GM19328 (cell line): ENCODE measurements around the gene APOL3.
"Not testable (repeated sequence)": the region's sequence is repeated elsewhere in the genome, so short reads cannot be mapped to it uniquely, and the experiment has no call there.

ENCODE experiments used
- ATAC-seq: cut with Tn5 transposase; IDR thresholded peaks from one replicate; pipeline ENCODE4 v1.9.1; 2021; ENCODE audit warnings: mild to moderate bottlenecking, moderate library complexity; ENCODE audit not compliant: unreplicated experiment

APOL3 gene

DNA sequence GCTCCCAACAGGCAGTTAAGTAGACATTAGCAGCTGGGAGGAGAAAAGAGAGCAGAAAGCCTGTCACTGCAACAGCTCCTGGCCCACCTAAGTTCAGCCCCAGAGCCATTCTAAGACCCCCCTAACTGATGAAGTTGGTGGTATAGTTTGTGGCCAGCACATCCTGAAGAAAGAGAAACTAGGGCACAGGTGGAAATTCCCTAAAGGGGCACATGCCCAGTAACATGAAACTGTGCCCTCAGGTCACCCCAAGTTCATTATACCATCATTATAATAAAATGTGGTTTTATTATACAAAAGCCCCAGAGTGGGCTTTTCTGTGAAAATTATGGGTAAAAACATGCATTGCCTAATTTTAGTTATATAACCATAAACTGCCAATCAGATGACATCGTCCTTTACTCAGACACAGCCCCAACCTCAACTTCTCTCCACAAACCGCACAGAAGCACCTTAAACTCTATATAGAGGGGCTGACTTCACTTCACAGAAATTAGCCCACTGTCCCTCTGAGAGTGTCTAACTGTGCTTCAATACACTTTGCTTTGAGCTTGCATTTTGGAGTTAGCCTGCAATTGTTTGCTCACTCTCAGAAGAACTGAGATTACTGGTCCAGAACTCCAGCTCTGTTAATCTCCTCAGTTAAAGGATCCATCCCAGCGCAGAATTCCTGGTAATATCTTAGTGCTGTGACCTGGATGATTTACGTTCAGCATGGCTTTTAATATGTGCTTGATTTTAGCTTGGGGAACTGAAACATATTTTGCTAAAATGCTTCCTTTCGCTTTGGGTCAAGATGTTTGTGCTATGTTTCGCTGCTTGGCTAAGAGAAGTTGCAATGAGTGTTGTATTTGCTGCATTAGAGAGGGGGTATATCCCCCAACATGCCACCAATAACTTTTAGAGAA is 1.8 kb upstream of the APOL3 start:
- ATAC-seq, result no peak

GRCh38 chr22:36161793-36162126 is 1.2 kb upstream of the APOL3 start:
- ATAC-seq, result not testable (repeated sequence)

DNA sequence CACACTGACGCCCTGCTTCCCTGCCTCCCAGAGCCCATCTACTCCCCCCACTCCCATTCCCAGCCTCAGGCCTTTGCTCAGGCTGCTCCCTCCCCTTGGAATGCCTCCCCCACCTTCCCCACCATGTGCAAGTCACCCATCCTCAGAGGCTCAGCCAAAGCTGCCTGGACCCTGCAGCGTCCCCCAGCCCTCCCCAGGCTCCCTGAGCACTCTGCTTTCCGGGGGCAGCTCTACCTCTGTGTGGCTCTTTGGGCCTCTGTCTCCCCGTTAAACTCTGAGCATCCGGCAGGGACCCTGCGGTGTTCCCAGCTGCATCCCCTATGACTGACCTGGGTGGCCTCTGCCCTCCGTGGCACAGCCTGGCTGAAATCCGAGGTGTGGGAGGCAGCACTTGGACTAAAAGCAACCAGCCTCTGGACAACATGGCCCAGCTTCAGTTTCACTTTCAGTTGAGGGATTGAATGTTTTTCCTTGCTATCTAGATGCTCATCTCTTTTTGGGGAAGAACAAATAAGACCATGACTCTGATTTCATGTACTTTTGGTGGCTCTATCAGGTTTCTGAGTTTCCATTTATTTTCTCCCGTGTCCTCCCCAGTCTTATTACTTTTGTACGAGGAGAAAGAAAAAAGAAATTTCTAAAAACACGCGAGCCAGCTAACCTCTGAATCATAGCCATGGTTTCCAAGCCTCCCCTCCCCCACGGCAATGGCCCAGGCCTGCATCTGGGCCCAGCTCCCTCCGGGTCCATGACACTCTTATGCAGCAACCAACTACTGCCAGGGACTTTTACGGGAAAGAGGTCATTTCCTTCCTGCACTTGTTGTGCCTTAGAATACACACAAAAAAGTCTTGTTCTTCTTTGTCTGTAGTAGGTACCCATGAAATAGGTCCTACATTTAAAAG is 3.8 kb downstream of the APOL3 start:
- no peak for ATAC-seq

GRCh38 chr22:36156119-36156514 is 4.4 kb downstream of the APOL3 start:
- ATAC-seq, result no peak

DNA sequence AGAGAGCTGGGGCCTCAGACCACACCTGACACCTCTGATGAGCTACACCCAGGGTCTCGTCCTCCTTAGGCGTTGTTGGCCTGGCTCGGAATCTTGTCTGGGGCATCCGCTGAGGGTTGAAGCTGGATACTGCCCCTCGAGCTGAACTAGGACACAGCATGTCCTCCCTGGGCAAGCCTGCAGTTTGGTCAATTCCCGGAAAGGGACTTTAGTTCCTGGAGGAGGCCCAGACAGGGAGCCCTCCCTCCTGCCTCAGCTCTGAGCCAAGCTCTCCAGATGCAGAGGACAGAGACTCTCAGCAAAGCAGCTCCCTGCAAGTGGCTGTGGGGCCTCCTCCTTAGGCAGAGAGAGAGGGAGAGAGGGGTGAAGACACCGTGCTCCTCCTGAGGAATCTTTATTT is 4.9 kb downstream of the APOL3 start:
- ATAC-seq, result no peak

- ATAC-seq, result no peak
Measured at GRCh38 chr22:36154423-36154945, 6.1 kb downstream of the APOL3 start.

- ATAC-seq, result no peak
Measured at GRCh38 chr22:36153501-36154422, 6.8 kb downstream of the APOL3 start.

DNA sequence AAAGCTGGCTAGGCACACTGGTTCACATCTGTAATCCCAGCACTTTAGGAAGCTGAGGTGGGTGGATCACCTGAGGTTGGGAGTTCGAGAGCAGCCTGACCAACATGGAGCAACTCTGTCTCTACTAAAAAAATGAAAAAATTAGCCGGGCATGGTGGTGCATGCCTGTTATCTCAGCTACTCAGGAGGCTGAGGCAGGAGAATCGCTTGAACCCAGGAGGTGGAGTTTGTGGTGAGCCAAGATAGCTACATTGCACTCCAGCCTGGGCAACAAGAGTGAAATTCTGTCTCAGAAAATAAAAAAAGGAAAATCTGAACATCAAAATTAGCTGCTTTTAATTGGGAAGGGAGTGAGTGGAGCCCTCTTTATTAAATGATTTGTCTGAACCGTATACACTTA is 7.7 kb downstream of the APOL3 start:
- ATAC-seq, result not testable (repeated sequence)

- ATAC-seq, result no peak
Measured at GRCh38 chr22:36152088-36152487, 8.5 kb downstream of the APOL3 start.

GRCh38 chr22:36151006-36151595 is 9.5 kb downstream of the APOL3 start:
- no peak for ATAC-seq

GRCh38 chr22:36149441-36149840 is 11.1 kb downstream of the APOL3 start:
- ATAC-seq, result no peak

DNA sequence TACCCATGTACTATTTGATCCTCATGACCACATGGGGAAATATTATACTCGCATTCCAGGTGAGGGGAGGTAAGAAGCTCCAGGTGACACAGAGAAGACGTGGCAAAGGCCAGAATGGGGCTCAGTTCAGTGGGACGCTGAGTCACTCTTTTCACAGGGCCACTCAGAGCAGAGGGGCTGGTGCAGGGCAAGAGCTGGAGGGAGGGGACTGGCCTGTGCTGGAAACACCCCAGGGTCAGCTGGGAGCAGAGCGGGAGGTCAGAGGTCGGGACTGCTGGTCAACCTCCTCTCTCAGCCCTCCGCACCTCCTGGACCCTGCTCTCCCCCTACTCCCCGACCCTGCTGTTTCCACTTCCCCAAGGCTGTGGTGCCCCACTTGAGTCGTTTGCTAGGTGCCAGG is 12.1 kb downstream of the APOL3 start:
- no peak for ATAC-seq

DNA sequence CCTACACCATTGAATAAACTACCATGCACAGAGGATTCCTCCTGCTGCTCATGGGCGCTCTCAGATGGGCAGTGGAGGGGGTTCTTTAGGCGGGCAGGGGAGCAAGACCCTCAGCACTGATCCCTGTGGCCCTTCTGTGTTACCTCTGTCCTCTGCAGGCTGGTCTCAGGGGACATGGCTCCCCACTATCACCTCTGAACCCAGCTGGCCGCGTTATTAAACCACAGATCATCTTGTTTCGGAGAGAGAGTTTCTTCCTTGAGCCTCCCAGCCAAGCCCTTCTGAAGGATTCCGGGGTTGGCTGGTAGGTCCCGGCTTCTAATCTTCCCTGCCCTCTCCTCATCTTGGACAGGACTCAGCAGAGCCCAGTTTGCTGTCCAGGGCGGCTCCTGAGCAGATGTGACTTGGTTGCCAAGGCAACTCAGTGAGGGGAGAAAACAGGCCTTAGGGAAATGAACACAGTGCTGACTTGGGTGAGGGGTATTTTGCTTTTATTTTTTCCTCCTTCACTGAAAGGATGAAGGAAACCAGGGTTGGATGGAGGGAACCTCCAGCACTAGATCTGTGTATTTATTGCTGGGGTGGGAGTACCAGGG is 13.3 kb downstream of the APOL3 start:
- no peak for ATAC-seq

DNA sequence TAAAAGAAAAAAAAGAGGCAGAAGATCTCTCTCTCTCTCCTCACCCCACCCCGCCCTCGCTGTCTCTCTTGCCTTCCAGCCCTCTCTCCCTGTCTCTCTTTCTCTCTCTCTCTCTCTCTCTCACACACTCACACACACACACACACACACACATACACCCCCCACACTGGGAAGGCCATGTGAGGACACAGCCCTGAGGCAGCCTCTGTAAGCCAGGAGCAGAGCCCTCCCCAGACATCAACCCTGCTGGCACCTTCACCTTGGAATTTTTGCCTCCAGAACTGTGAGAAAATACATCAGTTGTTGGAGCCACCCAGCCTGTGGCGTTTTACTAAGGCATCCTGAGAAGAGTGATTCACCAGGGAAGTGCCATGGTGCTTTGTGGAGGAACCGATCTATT is 14.7 kb downstream of the APOL3 start:
- ATAC-seq, result no peak

DNA sequence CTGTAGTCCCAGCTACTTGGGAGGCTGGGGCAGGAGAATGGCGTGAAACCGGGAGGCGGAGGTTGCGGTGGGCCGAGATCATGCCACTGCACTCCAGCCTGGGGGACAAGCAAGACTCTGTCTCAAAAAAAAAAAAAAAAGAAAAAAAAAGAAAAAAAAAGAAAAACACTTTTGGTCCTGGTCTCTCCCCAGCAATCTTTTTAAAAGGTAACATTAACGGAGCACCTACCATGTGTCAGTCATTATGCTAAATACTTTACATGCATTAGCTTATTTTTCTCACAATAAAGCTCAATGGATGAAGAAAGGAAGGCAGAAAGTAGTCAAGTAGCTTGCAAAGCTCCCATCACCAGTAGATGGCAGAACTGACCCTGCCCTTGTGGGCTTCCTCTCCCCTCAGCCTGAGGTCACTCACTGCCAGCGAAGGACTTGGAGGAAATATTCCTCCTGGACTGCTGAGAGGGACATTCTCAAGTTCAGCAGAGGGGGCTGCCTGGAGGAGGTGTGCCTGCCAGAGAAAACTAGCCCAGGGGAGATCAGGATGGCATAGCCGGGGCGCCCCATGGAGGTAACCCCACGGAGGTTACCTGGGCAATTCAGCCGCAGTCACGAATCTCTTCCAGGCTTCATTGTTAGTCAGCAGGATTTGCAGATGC is 15.5 kb downstream of the APOL3 start:
- ATAC-seq, result no peak

DNA sequence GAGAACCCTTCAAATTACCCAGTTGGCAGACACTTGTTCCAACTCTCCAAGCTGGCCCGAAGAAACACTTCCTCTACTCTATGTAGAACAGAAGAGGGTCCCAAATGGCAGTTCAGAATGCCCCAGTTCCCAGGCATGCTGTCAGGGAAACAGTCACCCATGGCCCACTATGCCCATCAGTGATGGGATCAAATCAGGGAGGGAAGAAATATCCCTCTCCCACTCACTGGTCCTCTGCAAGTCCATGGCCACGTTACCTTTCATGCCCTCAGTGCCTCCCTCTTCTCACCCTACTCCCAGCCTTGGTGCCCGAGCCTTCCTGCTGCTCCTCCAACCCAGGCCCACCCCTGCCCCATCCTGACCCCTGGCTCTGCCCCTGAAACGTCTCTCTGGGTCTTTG is 16.6 kb downstream of the APOL3 start:
- ATAC-seq, result no peak

GRCh38 chr22:36143066-36143815 is 17.3 kb downstream of the APOL3 start:
- no peak for ATAC-seq

GRCh38 chr22:36141481-36141880 is 19.1 kb downstream of the APOL3 start:
- ATAC-seq, result no peak

DNA sequence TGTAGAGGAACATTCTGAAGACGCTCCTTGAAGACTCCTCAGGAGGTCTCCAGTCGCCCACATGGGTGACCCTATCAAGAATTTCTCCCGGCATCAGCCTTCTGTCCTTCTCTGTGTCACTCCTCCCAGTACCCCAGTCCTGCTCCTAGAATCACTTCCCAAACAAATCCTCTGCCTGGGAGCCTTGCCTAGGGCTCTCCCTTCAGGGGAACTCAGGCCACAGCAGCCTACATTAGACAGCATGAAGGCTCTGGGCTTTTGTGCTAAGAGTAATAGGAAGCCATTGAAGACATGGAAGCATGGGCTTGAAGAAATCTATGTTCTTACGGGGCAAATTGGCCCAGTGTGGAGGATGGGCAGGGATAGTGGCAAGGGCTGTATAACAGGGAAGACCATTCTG is 21.8 kb downstream of the APOL3 start:
- not testable (repeated sequence) for ATAC-seq
